GM18858 (cell line): Measurements from ENCODE around the gene ZNF625.

Experiments used
- ATAC-seq: cut with Tn5 transposase; IDR thresholded peaks from one replicate; pipeline ENCODE4 v1.9.1; 2021; ENCODE audit not compliant: unreplicated experiment

Gene ZNF625

GRCh38 chr19:12156223-12157058, at the start of gene ZNF625:
TSS of gene ZNF625 (minus strand) at chr19:12156734. CDS start at chr19:12156558, 176 bp downstream.
- peak; percentile 49 for ATAC-seq

DNA sequence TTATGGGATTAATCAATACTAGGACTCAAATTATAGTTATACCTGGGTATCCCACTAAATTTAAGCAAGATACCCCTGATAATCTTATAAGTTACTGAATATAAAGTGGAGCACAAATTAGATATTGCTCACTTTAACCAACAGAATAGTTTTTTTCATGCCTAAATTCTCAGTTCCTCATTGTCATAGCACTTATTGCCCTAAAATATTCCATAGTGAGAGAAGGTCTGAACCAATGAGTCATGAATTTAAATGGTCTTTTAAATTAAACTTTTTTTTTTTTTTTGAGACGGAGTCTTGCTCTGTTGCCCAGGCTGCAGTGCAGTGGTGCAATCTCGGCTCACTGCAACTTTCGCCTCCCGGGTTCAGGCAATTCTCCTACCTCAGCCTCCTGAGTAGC, 48.8 kb upstream of the ZNF625 start:
- ATAC-seq, result no peak

DNA sequence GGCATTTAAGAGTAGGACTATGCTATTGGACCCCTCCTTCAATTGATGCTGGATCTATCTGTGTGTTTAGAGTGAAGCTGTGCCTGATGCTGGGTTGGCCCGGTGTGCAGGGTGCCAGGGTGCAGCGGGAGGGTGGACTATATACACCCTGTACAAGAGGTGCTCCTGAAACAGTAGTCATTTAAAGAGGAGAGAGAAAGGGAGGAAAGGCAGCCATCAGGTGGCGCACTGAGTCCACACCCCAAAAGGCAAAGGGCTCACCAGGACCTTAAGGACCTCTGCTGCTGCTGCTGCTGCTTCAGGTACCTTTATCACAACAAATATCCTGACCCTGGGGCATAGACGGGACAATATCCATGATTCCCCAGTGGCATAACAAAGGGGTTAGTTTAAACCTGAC, 45.7 kb upstream of the ZNF625 start:
- ATAC-seq, result no peak

- no peak for ATAC-seq
These were observed 43.4 kb upstream of the ZNF625 start for GRCh38 chr19:12199757-12200419.

- ATAC-seq, result no peak
These were observed 41.6 kb upstream of the ZNF625 start for GRCh38 chr19:12198136-12198535.

GRCh38 chr19:12194827-12195731, 38.5 kb upstream of the ZNF625 start:
- no peak for ATAC-seq

DNA sequence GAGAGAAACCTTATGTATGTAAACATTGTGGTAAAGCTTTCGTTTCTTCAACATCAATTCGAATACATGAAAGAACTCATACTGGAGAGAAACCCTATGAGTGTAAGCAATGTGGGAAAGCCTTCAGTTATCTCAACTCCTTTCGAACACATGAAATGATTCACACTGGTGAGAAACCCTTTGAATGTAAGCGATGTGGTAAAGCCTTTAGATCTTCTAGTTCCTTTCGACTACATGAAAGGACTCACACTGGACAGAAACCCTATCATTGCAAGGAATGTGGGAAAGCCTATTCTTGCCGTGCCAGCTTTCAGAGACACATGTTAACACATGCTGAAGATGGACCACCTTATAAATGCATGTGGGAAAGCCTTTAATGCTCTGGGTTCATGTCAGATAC, 31.1 kb upstream of the ZNF625 start:
- ATAC-seq, result no peak

DNA sequence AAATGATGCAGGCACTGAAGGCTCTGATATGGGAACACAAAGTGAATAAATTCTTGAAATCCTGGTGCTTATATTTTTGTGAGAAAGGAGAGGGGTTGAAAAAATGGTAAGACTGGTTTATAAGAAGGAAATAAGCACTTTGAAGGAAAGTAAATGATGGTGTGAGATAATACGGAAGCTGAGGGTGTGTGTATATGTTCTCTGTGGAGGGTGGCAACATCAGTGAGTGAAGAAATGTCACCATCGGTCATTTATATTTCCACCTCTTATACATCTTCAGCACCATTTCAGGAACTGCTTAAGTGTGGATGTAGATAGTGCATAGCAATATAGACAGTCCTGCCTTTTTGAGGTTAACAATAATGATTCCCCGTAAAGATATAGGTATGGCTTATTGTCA, 23.8 kb upstream of the ZNF625 start:
- ATAC-seq, result no peak

DNA sequence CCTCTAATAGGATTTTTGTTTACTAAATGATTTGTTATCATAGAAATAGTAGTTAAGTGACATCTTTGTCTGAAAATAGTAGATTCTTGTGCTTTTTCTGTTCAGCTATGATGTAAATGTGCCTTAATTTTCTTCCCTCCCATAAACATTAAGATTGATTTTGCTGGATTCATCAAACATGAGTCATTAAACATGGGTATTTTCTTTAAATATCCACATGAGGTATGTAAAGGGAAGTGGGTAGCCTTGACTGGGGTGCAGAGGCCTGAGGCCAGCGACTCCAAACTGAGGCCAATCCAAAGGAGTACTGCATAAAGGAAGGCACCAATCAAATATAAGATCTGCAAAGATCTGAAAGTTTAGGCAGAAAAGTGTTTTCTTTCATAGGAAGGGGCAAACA, 10.1 kb upstream of the ZNF625 start:
- ATAC-seq, result no peak

DNA sequence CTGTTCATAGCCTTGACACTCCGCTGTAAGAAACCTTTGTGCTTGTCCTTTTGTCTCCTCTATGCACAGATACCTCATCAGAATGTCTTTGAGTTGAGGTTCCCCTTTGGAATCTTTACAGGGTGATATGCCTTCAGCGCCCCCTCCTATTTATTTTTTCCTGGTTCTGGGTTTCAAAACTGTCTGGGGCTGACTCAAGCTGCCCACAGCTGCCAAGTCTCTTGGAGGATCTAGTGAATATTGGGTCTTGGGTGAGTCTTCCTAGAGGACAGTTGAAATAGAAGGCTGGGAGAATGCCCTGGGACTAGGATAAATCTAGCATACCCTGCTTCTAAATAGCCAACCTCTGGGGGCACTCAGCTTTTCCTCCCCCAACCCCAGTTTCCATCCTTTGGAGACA, 7.3 kb upstream of the ZNF625 start:
- ATAC-seq, result no peak

DNA sequence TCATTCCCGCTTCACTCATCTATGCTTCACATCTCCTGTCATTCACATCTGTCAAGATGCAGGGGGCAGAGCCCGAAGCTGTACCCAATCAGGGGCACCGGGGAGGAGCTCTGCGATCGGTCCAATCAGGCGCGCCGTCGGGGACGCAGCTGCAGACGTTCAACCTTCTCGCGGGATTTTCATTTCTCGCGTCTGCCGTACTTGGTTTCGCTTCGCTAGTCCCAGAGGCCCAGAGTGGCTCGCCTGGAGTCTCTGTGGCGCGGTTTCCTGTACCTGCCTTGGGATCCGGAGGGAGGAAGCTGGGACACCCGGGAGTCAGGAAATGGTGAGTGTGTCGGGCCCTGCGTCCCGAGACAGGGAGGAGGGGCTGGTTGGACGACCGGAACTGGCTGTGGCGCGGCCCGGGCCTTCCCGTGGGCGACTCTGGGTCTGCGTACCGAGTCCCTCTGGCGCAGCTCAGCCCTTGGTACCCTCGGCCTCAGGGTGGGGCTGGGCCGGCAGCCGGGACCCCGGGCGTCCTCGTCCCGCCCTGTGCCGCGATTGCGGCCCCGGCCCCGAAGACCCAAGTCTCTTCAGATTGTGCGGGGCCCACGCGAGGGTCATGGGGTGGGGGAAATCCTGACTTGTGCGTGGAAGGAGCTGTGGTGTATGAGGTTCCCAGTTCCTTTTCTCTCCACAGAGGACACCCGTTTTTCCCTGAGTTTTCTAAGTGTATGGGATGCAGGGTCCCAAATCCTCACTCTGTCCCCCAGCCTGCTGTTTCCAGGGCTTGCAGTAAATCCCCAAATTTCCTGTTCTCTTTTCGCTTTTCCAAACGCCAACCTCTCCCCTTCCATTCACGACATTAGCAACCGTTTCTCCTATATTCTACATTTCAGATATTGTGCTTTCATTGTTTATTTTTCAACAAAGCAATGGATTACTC, 6.6 kb upstream of the ZNF625 start, which contains the start of gene ZNF136:
TSS of gene ZNF136 (plus strand) at position 215 of the 925 bp plus-strand sequence. CDS start at position 323, 108 bp downstream.
- peak; percentile 90 for ATAC-seq

DNA sequence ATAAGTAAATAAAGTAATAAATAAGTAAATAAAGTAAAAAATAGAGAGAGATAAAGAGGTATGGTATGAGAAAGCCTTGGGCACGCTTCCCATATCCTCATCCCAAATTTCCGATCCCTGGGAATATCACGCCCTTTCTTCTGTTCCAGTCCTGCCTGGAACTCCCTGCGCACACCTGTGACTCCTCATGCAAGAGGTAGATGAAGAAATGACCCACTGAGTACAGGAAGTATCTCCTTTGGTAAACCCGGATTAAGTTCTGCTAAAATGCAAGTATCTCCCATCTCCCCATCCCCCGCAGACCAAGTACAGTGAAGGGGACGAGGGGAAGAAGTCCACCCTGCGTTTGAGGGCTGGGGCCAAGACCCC, 6.0 kb upstream of the ZNF625 start:
- peak; percentile 5 for ATAC-seq

DNA sequence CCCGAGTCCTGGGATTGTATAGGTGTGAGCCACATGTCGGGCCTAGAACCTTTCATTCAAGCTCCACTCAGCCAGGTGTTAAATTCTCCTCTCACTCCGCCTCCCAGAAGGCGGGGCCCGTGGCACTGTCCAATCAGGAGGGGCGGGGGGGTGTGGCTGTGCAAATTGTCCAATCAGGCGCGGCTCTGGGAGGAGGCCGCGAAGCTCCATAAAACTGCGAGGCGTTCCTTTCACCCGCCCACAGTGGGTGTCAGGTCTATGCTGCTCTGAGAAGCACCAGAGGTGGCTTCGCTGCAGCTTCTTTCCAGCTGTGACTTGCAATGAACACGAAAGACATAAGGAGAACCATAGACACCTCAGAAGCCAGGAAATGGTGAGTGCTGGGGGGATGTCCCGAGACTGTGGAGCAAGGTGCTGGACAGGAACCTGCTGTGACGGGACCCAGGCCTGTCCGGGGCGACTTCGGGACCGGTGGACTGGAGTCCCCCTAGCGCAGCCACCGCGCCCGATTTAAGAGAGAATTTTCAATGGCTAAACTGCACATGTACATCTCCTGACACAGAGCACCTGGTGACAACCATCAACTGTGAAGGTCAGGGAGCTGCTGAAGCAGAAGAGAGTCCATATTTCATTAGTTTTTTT, 3.4 kb upstream of the ZNF625 start:
- no peak for ATAC-seq

DNA sequence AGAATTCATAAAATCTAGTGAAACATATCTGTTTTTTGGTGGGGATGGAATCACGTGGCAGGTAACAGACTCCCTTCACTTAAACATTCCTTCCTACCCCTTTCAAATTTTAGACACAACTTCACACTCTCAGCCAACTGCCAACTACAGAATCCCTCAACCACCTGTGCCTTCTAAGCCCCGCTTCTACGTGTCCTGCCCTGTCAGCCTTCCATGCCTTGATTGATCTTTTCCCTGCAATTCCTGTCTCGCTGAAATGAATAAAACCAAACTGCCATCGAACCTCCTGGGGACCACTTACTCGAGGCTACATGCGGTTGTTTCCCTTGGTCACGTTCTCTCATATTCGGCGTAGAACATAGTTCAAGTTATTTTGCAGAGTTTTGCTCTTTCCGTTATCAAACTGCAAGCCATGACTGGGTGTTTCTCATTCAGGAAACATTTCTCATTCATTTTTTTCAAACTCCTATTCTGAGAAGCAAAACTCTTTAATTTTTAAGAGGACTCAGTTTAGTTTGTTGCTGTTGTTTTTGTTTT, 1.1 kb downstream of the ZNF625 start:
- ATAC-seq, result no peak

DNA sequence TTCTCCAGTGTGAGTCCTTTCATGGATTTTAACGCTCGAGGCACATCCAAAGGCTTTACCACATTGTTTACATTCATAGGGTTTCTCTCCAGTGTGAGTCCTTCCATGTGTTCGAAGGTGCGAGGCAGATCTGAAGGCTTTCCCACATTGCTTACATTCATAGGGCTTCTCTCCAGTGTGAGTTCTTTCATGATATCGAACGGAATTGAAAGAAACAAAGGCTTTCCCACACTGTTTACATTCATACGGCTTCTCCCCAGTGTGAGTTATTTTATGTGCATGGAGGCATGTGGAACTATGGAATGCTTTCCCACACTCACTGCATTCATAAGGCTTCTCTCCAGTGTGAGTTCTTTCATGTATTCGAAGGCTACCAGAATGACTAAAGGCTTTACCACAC, 11.2 kb downstream of the ZNF625 start:
- ATAC-seq, result no peak

DNA sequence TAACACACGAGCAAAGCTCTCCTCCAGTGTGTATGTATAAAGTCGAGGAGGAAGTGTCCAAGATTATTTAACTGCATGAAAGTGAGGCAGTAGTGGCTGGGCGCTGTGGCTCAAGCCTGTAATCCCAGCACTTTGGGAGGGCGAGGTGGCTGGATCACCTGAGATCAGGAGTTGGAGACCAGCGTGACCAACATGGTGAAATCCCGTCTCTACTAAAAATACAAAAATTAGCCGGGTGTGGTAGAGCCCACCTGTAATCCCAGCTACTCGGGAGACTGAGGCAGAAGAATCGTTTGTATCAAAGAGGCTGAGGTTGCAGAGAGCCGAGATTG, 15.2 kb downstream of the ZNF625 start:
- no peak for ATAC-seq

- ATAC-seq, result no peak
These were observed 15.8 kb downstream of the ZNF625 start for GRCh38 chr19:12140545-12141404.

GRCh38 chr19:12139885-12140544, 16.5 kb downstream of the ZNF625 start, which contains the start of gene ZNF20:
TSS of gene ZNF20 (minus strand) at chr19:12140350. CDS start at chr19:12140182, 168 bp downstream.
- ATAC-seq, result peak; percentile 48
